ENCODE results near the gene DCLK1.

The DCLK1 gene

DNA sequence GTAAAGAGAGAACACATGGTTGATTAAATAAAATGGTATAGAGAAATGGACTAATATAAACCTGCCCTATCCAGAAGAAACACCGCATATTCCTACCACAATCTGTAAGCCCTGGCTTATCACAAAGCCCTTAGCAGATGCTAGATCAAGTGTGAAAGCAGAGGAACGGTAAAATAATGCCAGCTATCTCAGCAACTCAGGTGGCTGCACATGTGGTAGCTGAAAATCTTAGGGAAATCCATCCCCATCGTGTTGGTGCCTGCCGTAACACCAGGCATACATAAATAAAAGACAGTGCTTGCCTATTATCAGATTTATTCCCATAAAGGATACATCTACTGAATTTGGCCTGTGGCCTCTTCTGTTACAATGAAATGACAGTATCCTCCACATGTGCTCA is 350.6 kb downstream of the DCLK1 start:
- Histone ChIP-seq H3K4me1 (ENCODE audit: control insufficient read depth, insufficient read depth, low read length) (no peaks in the 10 kb centered on the region), H3K36me3 (ENCODE audit: control insufficient read depth, insufficient read depth, low read length) (no peaks in the 10 kb centered on the region), H3K9ac (ENCODE audit: low read depth, low read length) (no peak overlapping the region), H3K9me3 (ENCODE audit: control insufficient read depth, insufficient read depth, low read length) (no peaks in the 10 kb centered on the region), H3K27me3 (ENCODE audit: control insufficient read depth, insufficient read depth, low read length) (no peaks in the 10 kb centered on the region), H3K4me3 (ENCODE audit: low read depth, low read length) (no peak overlapping the region)

DNA sequence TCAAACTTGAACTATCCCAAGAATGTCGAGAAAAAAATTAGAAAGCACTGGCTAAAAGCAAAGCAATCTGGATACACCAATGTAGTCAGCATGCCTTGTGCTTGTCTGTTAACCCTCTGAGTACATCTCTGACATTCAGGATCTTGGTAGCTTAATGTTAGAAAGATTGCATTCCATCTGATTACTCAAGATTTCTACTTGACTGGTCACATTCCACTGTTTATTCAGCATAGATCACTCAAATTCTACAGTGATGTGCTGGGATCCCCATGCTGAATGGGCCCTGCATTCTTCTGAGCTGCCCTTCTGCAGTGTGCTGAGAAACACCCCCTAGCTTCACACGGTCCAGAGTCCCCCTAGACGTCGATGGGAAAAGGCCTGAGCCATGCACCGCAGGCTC is 359.3 kb downstream of the DCLK1 start:
- H3K36me3 ChIP-seq (ENCODE audit: control insufficient read depth, insufficient read depth, low read length): no peaks in the 10 kb centered on the region
- no peaks in the 10 kb centered on the region for H3K27me3 ChIP-seq (ENCODE audit: control insufficient read depth, insufficient read depth, low read length)
- peaks cover 2% of the 10 kb centered on the region for H3K4me1 ChIP-seq (ENCODE audit: control insufficient read depth, insufficient read depth, low read length)
- no peak overlapping the region for H3K4me3 ChIP-seq (ENCODE audit: low read depth, low read length)
- H3K9ac ChIP-seq (ENCODE audit: low read depth, low read length): no peak overlapping the region
- no peaks in the 10 kb centered on the region for H3K9me3 ChIP-seq (ENCODE audit: control insufficient read depth, insufficient read depth, low read length)

DNA sequence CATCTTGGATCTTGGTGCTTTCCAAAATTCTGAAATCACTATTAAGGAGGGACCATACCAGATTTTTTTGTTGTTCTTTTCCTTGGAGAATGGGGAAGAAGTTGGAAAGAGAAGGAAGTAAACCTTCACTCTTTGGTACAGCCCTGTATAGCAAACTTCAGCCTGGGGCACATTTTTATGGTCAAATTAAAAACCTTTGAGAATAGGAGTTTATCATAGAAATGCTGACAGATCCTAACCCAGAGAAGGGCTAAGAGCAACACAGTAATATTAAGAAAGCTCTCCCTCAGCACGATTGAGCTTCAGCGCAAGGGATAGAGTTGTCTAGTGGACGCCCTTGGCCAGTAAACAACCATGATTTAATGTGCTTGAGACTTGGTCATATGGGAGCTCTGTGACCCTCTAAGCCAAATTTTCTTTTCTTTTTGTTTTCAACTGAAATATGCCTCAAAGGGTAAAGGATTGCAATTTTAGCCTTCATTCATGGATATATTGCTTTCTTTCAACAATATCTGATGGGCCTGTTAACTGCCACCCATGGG is 360.4 kb downstream of the DCLK1 start:
- Histone ChIP-seq H3K9me3 (ENCODE audit: control insufficient read depth, insufficient read depth, low read length) (no peaks in the 10 kb centered on the region), H3K9ac (ENCODE audit: low read depth, low read length) (no peak overlapping the region), H3K36me3 (ENCODE audit: control insufficient read depth, insufficient read depth, low read length) (no peaks in the 10 kb centered on the region), H3K4me1 (ENCODE audit: control insufficient read depth, insufficient read depth, low read length) (peaks cover 2% of the 10 kb centered on the region), H3K27me3 (ENCODE audit: control insufficient read depth, insufficient read depth, low read length) (no peaks in the 10 kb centered on the region), H3K4me3 (ENCODE audit: low read depth, low read length) (no peak overlapping the region)

DNA sequence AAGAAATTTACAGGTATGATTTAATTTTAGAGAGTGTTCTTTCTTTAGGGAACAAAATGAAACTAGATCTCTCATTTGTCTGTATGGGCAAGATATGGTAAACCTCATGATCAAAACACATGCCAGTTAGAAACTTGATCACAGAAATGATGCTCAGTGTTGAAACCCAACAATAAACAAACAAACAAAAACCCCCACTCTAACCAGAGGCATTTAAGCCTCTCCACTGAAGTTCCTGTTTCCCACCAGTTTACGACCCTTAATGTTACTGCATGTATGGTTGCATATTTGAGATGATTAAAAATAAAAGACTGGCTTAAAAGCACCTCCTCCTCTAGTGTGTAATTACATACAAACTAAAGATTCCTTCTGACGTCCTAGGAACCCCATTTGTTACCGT is 361.4 kb downstream of the DCLK1 start:
- H3K4me1 ChIP-seq (ENCODE audit: control insufficient read depth, insufficient read depth, low read length): peaks cover 2% of the 10 kb centered on the region
- no peak overlapping the region for H3K4me3 ChIP-seq (ENCODE audit: low read depth, low read length)
- no peak overlapping the region for H3K9ac ChIP-seq (ENCODE audit: low read depth, low read length)
- no peaks in the 10 kb centered on the region for H3K36me3 ChIP-seq (ENCODE audit: control insufficient read depth, insufficient read depth, low read length)
- no peaks in the 10 kb centered on the region for H3K9me3 ChIP-seq (ENCODE audit: control insufficient read depth, insufficient read depth, low read length)
- no peaks in the 10 kb centered on the region for H3K27me3 ChIP-seq (ENCODE audit: control insufficient read depth, insufficient read depth, low read length)

DNA sequence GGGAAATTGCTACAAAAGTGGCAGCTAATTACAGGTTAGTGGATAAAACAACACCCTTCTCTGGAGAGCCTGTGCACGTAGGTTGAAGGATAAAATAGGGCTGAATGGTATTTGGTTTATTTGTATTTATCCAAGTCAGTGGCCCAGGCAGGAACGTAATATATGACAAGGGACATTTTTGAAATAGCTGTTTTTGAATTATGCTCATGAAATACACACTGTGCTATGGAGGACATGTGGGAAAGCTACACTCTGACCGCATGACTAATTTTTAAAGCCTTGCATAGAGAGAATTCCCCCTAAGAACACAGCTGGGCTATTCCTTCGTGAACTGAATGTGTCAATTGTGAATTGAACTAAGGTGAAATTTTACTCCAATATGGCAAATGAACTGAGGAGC is 362.6 kb downstream of the DCLK1 start:
- H3K9me3 ChIP-seq (ENCODE audit: control insufficient read depth, insufficient read depth, low read length): no peaks in the 10 kb centered on the region
- no peak overlapping the region for H3K4me3 ChIP-seq (ENCODE audit: low read depth, low read length)
- no peaks in the 10 kb centered on the region for H3K27me3 ChIP-seq (ENCODE audit: control insufficient read depth, insufficient read depth, low read length)
- H3K9ac ChIP-seq (ENCODE audit: low read depth, low read length): no peak overlapping the region
- H3K4me1 ChIP-seq (ENCODE audit: control insufficient read depth, insufficient read depth, low read length): peaks cover 2% of the 10 kb centered on the region
- H3K36me3 ChIP-seq (ENCODE audit: control insufficient read depth, insufficient read depth, low read length): no peaks in the 10 kb centered on the region

DNA sequence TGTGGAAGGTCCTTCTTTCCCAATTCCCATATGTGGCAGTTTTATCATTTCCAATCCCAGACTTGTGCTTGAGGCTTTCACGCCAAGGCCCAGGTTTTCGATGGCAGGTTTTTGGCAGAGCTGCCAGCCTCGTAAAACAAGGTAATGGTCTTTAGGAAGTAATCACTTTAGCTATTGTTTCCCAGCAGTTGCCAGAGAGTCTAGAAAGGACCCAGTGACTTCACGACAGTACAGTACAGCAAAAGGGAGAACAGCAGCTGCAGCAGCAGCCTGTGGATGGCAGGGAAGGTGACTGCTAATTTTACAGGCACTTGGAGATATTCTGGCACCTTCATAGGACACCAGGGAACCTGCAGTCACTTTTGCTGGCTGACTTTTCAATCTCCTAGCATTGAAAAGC is 363.1 kb downstream of the DCLK1 start:
- Histone ChIP-seq H3K4me1 (ENCODE audit: control insufficient read depth, insufficient read depth, low read length) (peaks cover 2% of the 10 kb centered on the region), H3K9me3 (ENCODE audit: control insufficient read depth, insufficient read depth, low read length) (no peaks in the 10 kb centered on the region), H3K27me3 (ENCODE audit: control insufficient read depth, insufficient read depth, low read length) (no peaks in the 10 kb centered on the region), H3K9ac (ENCODE audit: low read depth, low read length) (no peak overlapping the region), H3K36me3 (ENCODE audit: control insufficient read depth, insufficient read depth, low read length) (no peaks in the 10 kb centered on the region), H3K4me3 (ENCODE audit: low read depth, low read length) (no peak overlapping the region)

DNA sequence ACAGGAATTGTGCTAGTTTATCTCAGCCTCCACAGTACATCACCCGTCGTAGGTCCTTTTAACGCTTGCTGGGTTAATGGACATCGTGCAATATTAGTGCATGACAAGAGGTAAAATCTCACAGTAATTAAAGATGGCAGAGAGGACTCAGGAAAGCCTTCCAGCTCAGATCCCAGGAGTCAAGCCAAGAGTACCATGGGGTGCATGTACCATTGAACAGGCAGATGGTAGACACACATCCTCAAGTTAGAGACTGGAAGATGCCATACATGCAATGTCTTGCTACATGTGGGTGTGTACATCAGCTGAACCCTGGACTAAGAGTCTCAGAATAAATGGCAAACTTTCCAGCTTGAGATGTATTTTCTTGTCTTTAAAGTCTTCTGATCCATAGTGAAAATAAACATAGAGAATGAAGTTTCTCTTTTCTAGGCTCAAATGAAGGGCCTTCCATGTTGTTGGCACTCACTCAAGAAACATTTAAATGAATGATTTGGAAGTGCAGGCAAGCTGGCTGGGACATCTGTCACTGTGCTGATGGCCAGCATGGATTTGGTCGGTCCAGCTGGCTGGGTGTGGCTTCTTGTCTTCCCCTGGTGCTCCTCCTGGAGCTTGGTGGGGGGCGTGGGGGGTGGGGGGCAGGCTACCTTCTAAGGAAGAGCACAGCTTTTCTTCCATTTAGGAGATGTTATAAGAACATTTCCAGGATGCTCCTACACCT is 363.8 kb downstream of the DCLK1 start:
- Histone ChIP-seq H3K9me3 (ENCODE audit: control insufficient read depth, insufficient read depth, low read length) (no peaks in the 10 kb centered on the region), H3K9ac (ENCODE audit: low read depth, low read length) (no peak overlapping the region), H3K36me3 (ENCODE audit: control insufficient read depth, insufficient read depth, low read length) (no peaks in the 10 kb centered on the region), H3K27me3 (ENCODE audit: control insufficient read depth, insufficient read depth, low read length) (no peaks in the 10 kb centered on the region), H3K4me1 (ENCODE audit: control insufficient read depth, insufficient read depth, low read length) (peaks cover 2% of the 10 kb centered on the region), H3K4me3 (ENCODE audit: low read depth, low read length) (no peak overlapping the region)

DNA sequence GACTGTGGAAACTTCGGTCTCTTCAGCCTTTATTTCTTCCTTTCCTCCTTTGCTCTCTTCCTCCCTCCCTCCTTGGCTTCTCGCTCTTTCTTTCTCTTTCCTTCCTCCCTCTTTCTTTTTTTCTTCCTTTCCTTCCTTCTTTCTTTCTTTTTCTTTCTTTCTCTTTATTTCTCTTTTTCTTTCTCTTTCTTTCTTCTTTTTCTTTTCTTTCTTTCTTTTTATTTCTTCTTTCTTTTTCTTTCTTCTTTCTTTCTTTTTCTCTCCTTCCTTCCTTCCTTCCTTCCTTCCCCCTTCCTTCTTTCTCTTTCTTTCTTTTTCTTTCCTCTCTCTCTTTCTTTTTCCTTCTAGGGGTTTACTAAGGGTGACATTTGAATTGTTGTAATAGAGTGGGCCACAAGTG is 364.5 kb downstream of the DCLK1 start:
- H3K9me3 ChIP-seq (ENCODE audit: control insufficient read depth, insufficient read depth, low read length): no peaks in the 10 kb centered on the region
- H3K9ac ChIP-seq (ENCODE audit: low read depth, low read length): no peak overlapping the region
- H3K27me3 ChIP-seq (ENCODE audit: control insufficient read depth, insufficient read depth, low read length): no peaks in the 10 kb centered on the region
- no peak overlapping the region for H3K4me3 ChIP-seq (ENCODE audit: low read depth, low read length)
- H3K36me3 ChIP-seq (ENCODE audit: control insufficient read depth, insufficient read depth, low read length): no peaks in the 10 kb centered on the region
- no peaks in the 10 kb centered on the region for H3K4me1 ChIP-seq (ENCODE audit: control insufficient read depth, insufficient read depth, low read length)

DNA sequence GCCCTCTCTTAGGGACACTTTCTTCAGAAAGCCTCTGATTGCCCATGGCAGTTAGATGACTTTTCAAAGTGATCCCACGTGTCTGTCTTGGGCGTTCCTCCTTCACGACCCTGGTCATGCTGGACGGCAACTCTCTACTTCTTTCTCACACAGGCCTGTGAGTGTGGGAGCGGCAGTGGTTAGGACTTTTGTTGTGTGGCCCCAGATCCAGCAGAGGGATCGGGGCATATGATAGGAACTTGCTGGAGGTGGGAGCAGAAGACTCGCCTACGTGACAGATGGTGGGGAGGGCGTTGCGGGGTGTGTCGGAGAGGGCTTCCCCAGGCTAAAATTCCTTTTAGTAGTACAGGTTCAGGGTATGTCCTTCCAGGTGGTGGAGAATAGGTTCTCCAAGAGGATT is 365.2 kb downstream of the DCLK1 start:
- H3K9me3 ChIP-seq (ENCODE audit: control insufficient read depth, insufficient read depth, low read length): no peaks in the 10 kb centered on the region
- H3K27me3 ChIP-seq (ENCODE audit: control insufficient read depth, insufficient read depth, low read length): no peaks in the 10 kb centered on the region
- H3K4me1 ChIP-seq (ENCODE audit: control insufficient read depth, insufficient read depth, low read length): no peaks in the 10 kb centered on the region
- H3K9ac ChIP-seq (ENCODE audit: low read depth, low read length): no peak overlapping the region
- H3K4me3 ChIP-seq (ENCODE audit: low read depth, low read length): no peak overlapping the region
- H3K36me3 ChIP-seq (ENCODE audit: control insufficient read depth, insufficient read depth, low read length): no peaks in the 10 kb centered on the region

DNA sequence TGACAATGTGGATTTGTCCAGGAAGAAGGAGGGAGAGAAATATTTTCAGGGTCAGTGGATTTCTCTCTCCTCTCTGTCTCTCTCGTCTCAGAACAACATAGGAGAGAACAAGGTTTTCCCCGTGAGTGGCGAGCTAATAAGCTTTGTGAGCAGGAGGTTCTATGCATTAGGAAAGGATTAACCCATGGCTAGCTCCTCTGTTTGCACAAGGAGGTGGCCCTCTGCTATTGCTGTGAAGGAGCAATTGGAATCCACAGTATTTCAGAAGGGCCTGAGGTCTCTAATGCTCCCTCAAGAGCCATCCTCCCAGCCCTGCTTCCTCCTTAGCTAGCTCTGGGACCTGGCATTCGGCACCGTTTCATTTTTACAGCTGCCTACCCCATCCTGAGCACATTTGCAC is 365.8 kb downstream of the DCLK1 start:
- H3K9ac ChIP-seq (ENCODE audit: low read depth, low read length): no peak overlapping the region
- H3K4me1 ChIP-seq (ENCODE audit: control insufficient read depth, insufficient read depth, low read length): no peaks in the 10 kb centered on the region
- no peak overlapping the region for H3K4me3 ChIP-seq (ENCODE audit: low read depth, low read length)

DNA sequence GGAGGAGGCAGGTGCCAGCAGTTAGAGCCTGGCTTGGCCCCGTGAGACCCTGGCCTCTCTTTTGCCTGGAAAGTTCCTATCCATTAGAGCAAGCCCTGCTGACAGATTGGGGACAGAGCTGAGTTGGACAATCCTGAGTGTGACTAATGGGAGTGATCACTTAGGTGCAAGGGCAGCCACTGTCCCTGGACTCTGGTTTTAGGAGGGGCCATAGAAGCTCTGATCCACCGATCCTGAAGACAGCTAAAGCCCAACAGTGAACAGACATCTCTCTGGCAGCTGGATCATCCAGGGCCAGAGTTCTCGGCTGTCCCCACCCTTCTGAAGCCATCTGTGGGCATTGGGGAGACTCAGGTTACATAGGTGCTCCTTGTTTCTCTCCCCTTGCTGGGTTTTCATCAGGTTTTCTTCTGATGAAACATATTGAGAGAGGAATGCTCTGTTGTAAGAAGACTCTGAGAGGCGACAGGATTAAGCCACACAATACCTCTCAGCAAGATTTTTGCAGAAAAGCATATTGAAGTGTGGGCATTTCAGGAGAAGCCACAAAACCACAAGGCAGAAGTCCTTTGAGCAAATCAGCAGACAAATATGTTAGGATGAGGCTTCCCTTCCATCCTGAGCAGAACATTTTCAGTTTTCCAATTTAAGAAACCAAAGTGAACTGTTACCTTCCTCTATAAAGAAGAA is 366.7 kb downstream of the DCLK1 start:
- no peaks in the 10 kb centered on the region for H3K27me3 ChIP-seq (ENCODE audit: control insufficient read depth, insufficient read depth, low read length)
- H3K9ac ChIP-seq (ENCODE audit: low read depth, low read length): no peak overlapping the region
- H3K9me3 ChIP-seq (ENCODE audit: control insufficient read depth, insufficient read depth, low read length): no peaks in the 10 kb centered on the region
- H3K4me1 ChIP-seq (ENCODE audit: control insufficient read depth, insufficient read depth, low read length): no peaks in the 10 kb centered on the region
- no peaks in the 10 kb centered on the region for H3K36me3 ChIP-seq (ENCODE audit: control insufficient read depth, insufficient read depth, low read length)
- H3K4me3 ChIP-seq (ENCODE audit: low read depth, low read length): no peak overlapping the region

More for the DNA sequence above, 365.8 kb downstream of the DCLK1 start:
- H3K36me3 ChIP-seq (ENCODE audit: control insufficient read depth, insufficient read depth, low read length): no peaks in the 10 kb centered on the region
- no peaks in the 10 kb centered on the region for H3K27me3 ChIP-seq (ENCODE audit: control insufficient read depth, insufficient read depth, low read length)
- no peaks in the 10 kb centered on the region for H3K9me3 ChIP-seq (ENCODE audit: control insufficient read depth, insufficient read depth, low read length)

DNA sequence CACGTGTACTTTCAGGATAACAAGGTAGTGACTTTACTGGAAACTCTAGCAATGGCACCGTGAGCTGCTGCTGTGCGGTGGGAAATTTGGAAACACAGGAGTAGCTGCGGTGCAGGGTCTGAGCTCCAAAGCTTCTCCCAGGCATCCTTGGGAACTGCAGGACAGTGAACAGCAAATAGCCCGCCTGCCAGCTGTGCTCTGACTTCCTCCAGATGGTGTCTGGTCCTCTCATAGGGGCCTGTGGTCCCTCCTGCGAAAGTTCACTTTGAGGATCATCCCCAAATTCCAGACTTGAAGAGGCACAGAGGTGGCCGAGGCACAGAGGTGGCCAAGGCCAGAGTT is 367.4 kb downstream of the DCLK1 start:
- Histone ChIP-seq H3K9me3 (ENCODE audit: control insufficient read depth, insufficient read depth, low read length) (no peaks in the 10 kb centered on the region), H3K4me1 (ENCODE audit: control insufficient read depth, insufficient read depth, low read length) (no peaks in the 10 kb centered on the region), H3K4me3 (ENCODE audit: low read depth, low read length) (no peak overlapping the region), H3K9ac (ENCODE audit: low read depth, low read length) (no peak overlapping the region), H3K36me3 (ENCODE audit: control insufficient read depth, insufficient read depth, low read length) (no peaks in the 10 kb centered on the region), H3K27me3 (ENCODE audit: control insufficient read depth, insufficient read depth, low read length) (no peaks in the 10 kb centered on the region)
